ENCODE measurements around the gene LASP1NB.

Gene LASP1NB

GRCh38 chr17:38890410-38890746 lies 35.0 kb upstream of the LASP1NB start:
- TF ChIP-seq GATA3 (IDR thresholded peaks at IDR 0.05; ENCODE audit: low read depth, low read length) = no peak
- no peak for TF ChIP-seq GATA2 (IDR thresholded peaks at IDR 0.05; ENCODE audit: low read depth, low read length)

- TF ChIP-seq GATA3 (IDR thresholded peaks at IDR 0.05; ENCODE audit: low read depth, low read length) (no peak), GATA2 (IDR thresholded peaks at IDR 0.05; ENCODE audit: low read depth, low read length) (no peak)
Observed at GRCh38 chr17:38891441-38891840, 34.0 kb upstream of the LASP1NB start.

DNA sequence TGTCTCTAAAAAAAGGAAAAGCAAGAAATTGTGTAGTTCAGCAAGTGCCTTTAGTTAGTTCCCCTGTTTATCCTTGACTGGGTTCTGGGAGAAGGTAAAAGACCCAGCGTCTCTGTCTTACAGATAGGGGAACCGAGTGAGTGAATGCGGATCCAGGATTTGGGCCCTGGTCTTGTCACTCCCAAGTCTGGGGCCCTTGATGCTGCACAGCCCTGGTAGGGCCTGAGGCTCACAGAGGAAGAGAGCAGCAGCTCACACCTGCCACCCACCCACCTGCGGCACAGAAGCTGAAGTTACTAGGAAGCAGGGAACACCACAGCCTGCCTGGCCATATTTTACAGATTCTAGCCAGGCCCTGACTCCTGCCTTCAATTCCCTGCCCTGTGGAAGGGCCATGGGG lies 33.3 kb upstream of the LASP1NB start:
- no peak for TF ChIP-seq GATA3 (IDR thresholded peaks at IDR 0.05; ENCODE audit: low read depth, low read length)
- TF ChIP-seq GATA2 (IDR thresholded peaks at IDR 0.05; ENCODE audit: low read depth, low read length) = no peak

DNA sequence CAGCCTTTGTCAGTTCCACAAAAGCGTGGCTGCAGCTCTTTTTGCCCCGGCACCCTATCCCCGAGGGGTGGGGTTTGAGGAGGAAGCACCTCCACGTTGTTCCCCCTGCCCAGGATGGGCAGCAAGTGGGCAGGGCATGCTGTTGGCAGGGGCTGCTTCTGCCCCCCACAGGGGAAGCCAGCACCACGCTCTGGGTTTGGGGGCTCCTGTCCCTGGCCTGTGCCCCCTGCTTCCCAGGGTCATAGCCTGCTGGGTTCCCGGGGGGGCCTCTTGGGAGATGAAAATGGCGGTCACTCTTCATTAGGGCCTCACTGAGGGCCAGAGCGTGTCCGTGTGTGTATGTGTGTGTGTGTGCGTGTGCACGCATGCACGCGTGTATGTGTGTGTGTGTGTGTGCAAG lies 32.8 kb upstream of the LASP1NB start:
- TF ChIP-seq GATA3 (IDR thresholded peaks at IDR 0.05; ENCODE audit: low read depth, low read length) (no peak), GATA2 (IDR thresholded peaks at IDR 0.05; ENCODE audit: low read depth, low read length) (no peak)

GRCh38 chr17:38893113-38893512 lies 32.3 kb upstream of the LASP1NB start:
- TF ChIP-seq GATA3 (IDR thresholded peaks at IDR 0.05; ENCODE audit: low read depth, low read length) = no peak

DNA sequence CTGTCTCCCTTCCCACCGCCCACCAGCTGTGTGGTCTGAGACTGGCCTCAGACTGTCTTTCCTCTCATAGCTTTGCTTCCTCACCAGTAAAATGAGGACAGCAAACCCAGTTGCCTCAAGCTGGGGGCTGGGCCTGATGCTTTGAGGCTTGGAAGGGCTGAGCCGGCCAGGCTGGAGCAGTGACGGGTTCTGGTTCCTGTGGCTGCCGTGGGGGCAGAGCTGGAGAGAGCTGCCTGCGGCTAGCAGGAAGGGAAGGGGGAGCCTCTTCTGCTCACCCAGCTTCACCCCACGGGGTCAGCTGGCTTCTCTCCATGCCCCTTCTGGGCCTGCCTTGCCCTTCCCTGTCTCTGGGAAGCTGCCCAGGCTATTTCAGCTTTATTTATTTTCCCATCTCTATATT lies 31.8 kb upstream of the LASP1NB start:
- TF ChIP-seq GATA3 (IDR thresholded peaks at IDR 0.05; ENCODE audit: low read depth, low read length) = no peak
- TF ChIP-seq GATA2 (IDR thresholded peaks at IDR 0.05; ENCODE audit: low read depth, low read length) = no peak

DNA sequence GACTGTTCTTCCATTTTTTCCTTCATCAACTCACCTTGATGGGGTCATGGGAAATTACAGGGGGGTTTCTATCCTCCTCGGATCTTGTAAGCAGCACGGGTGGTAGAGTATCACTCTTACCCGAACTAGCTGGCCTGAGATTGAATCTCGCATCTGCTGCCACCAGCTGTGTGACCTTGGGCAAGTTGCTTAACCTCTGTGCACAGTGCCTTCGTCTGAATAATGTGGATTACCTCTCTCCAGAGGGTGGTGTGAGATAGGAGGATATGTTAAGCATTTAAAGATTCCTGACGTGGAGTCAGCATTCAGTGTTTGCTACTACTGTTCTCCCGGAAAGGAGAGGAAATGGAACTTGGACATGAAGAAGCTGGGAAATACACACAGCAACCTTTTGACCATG lies 31.1 kb upstream of the LASP1NB start:
- TF ChIP-seq GATA2 (IDR thresholded peaks at IDR 0.05; ENCODE audit: low read depth, low read length) (no peak), GATA3 (IDR thresholded peaks at IDR 0.05; ENCODE audit: low read depth, low read length) (no peak)

DNA sequence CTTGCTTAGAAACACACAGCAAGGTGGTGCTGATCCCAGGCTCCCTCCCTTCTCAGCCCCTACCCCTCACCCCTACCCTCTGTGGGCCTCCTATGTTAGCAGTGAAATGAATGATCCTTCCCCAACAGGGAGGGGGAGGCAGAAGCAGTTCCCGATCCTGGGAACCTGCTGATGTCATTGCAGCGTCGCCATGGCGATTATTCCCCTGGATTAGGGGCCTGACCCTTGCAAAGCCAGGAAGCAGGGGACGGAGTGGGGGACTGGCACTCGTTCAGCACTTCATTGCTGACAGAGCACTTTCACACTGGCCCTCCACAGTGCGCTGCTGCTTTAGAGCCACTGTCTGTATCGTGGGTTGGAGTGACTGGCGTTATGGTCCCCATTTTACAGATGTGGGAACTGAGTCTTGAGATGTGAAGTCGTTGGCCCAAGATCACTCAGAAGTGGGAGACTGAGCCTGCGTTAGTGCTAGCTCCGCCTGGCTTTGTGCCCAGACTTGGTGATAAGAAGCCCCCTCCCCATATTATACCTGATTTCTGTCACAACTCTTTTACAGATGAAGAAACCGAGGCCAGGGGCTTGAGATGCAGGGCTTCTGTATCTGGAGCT lies 29.0 kb upstream of the LASP1NB start:
- no peak for TF ChIP-seq GATA3 (IDR thresholded peaks at IDR 0.05; ENCODE audit: low read depth, low read length)
- no peak for TF ChIP-seq GATA2 (IDR thresholded peaks at IDR 0.05; ENCODE audit: low read depth, low read length)

- TF ChIP-seq GATA3 (IDR thresholded peaks at IDR 0.05; ENCODE audit: low read depth, low read length) (no peak), GATA2 (IDR thresholded peaks at IDR 0.05; ENCODE audit: low read depth, low read length) (no peak)
Observed at GRCh38 chr17:38897176-38897575, 28.2 kb upstream of the LASP1NB start.

GRCh38 chr17:38897671-38898290 lies 27.6 kb upstream of the LASP1NB start:
- TF ChIP-seq GATA2 (IDR thresholded peaks at IDR 0.05; ENCODE audit: low read depth, low read length) (no peak), GATA3 (IDR thresholded peaks at IDR 0.05; ENCODE audit: low read depth, low read length) (no peak)

- TF ChIP-seq GATA3 (IDR thresholded peaks at IDR 0.05; ENCODE audit: low read depth, low read length) = no peak
- TF ChIP-seq GATA2 (IDR thresholded peaks at IDR 0.05; ENCODE audit: low read depth, low read length) = no peak
Observed at GRCh38 chr17:38898291-38898679, 27.1 kb upstream of the LASP1NB start.

- no peak for TF ChIP-seq GATA3 (IDR thresholded peaks at IDR 0.05; ENCODE audit: low read depth, low read length)
Observed at GRCh38 chr17:38898812-38899348, 26.5 kb upstream of the LASP1NB start.

DNA sequence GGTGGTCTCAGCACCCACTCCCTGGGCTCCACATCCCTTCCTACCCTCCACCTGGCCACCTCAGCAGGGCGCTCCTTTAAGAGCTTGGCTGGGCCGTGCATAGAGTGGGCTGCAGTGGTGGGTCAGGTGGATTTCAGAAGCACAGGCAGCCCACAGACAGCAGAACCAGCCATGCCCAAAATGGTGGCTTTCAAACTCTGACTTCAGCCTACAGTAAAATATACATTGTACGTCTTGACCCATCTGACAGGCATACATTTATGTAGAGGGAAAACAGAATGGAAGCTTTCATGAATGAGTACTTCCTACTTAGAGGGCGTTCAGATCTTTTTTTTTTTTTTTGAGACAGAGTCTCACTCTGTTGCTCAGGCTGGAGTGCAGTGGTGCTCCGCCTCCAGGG lies 26.0 kb upstream of the LASP1NB start:
- TF ChIP-seq GATA3 (IDR thresholded peaks at IDR 0.05; ENCODE audit: low read depth, low read length) (no peak), GATA2 (IDR thresholded peaks at IDR 0.05; ENCODE audit: low read depth, low read length) (no peak)

- peak; percentile 92 for TF ChIP-seq GATA2 (IDR thresholded peaks at IDR 0.05; ENCODE audit: low read depth, low read length)
- TF ChIP-seq GATA3 (IDR thresholded peaks at IDR 0.05; ENCODE audit: low read depth, low read length) = no peak; the same call in 1 of the 2 replicates
Observed at GRCh38 chr17:38900978-38901656, 24.3 kb upstream of the LASP1NB start.

DNA sequence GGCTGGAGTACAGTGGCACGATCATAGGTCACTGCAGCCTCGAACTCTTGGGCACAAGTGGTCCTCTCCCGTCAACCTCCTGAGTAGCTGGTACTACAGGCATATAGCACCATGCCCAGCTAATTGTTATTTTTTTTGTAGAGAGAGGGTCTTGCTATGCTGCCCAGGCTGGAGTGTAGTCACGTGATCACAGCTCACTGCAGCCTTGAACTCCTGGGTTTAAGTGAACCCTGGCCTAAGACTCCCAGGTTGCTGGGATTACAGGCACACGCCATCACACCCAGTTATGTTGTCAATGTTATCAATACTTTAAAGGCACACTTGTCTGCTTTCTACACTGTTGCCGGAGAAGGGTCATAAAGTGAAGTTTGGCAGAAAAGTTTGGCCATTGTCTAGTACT lies 22.0 kb upstream of the LASP1NB start:
- no peak for TF ChIP-seq GATA2 (IDR thresholded peaks at IDR 0.05; ENCODE audit: low read depth, low read length)
